HG03520 (cell line): ENCODE data around the gene ANKS3.

ENCODE experiments used
- ATAC-seq: cut with Tn5 transposase; IDR thresholded peaks from one replicate; pipeline ENCODE4 v1.9.1; 2021; ENCODE audit warnings: mild to moderate bottlenecking, moderate library complexity; ENCODE audit not compliant: unreplicated experiment

Gene ANKS3, protein sequence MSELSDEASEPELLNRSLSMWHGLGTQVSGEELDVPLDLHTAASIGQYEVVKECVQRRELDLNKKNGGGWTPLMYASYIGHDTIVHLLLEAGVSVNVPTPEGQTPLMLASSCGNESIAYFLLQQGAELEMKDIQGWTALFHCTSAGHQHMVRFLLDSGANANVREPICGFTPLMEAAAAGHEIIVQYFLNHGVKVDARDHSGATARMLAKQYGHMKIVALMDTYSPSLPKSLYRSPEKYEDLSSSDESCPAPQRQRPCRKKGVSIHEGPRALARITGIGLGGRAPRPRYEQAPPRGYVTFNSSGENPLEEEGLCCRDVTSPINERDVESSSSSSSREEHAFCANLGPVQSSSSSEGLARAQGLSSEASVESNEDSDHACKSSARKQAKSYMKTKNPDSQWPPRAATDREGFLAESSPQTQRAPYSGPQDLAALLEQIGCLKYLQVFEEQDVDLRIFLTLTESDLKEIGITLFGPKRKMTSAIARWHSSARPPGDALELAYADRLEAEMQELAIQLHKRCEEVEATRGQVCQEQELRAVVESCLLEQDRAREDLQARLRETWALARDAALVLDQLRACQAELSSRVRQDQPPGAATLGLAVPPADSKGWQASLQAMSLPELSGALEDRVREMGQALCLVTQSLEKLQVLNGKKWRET

DNA sequence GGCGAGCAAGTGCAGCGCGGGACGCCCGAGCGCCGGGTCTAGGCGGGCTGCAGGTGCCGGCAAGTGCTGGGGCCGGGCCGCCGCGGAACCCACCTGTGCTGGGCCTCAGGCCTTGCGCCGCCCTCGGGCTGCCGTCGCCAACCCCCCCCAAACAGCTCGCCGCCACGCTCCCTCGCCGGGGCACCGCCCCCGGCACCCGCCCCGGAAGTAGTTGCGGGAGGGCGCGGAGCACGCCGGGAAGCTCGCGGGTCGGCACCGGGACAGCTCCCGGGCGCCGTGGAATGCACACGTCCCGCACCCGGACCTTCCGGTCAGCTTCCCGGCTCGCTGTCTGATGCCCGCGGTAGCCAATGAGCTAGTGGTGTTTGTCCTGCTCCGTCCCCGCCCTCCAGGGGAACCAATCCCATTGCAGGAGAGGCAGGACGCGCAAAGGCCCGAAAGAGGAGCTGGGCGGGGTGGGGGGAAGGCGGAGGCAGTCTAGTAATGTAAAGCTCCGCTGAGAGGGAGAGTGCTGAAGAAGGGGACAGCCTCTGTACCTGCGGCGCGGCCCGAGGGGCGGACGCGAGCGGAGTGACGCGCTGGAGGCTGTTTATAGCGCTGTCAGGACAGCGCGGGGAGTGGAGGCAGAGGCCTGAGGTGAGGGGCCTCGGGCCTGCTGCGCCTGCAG, at the start of gene ANKS3, which contains the start of gene DNAAF8:
TSS of gene ANKS3 (minus strand) at position 209 of the 667 bp plus-strand sequence. CDS start 4,122 bp downstream, outside the sequence.
TSS of gene DNAAF8 (plus strand) at position 475 of the 667 bp plus-strand sequence. CDS start 1,978 bp downstream, outside the sequence.
- peak; percentile 61 for ATAC-seq

DNA sequence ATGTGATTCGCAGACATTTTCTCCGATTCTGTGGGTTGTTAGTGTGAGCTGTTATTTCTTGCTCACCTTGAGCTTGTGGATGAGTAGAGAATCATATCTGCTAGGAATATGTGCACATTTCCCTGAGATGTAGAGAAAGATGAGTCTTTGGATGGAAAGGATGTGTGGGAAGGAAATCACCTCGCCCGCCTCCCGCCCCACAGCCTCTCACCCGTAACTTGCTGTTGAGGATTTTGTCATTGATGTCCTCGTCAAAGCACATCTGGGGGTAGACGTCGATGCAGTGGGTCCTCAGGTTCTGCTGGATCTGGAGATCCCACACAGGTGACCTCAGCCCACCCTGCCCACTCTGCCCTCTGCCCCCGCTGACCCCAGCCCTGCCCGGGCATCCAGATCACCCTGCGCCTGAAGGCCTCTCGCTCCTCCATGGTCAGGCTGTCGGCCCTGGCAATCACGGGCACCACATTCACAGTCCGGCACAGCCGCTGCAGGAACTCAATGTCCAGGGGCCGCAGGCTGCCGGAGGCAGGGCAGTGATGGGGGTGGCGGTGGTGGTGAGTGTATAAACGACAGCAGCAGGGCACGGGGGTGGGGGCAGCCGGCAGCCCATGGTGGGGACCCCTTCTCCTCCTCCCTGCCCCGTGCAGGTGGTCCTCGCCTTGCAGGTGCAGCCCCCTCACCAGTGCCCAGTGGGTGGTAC, 49.3 kb upstream of the ANKS3 start:
- ATAC-seq, result no peak

DNA sequence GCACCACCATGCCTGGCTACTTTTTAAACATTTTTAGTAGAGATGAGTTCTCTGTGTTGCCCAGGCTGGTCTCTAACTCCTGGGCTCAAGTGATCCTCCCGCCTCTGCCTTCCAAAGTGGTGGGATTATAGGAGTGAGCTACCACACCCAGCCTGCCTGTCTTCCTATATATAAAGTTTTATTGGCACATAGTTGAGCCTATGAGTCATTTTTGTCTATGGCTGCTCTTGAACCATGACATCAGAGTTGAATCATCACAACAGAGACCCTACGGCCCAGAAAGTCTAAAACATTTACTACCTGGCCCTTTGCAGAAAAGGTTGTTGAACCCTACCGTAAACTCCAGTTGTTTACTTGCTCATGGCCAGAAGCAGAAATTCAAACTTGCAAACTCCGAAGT, 46.2 kb upstream of the ANKS3 start:
- no peak for ATAC-seq

DNA sequence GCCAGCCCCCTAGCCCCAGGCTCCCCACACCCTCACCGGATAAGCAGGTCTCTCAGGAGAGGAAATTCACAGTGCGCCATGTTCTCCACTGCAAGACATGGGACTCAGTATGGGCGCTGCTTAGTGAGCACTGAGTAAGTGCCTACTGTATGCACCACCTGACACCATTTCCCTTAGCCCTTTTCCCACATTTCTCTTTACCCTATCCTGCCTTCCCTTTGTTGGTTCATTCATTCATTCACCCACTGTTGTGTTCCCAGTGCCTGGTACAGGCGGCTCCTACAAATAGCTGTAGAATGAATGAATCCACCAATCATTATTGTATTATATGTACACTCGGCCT, 44.0 kb upstream of the ANKS3 start:
- ATAC-seq, result no peak

DNA sequence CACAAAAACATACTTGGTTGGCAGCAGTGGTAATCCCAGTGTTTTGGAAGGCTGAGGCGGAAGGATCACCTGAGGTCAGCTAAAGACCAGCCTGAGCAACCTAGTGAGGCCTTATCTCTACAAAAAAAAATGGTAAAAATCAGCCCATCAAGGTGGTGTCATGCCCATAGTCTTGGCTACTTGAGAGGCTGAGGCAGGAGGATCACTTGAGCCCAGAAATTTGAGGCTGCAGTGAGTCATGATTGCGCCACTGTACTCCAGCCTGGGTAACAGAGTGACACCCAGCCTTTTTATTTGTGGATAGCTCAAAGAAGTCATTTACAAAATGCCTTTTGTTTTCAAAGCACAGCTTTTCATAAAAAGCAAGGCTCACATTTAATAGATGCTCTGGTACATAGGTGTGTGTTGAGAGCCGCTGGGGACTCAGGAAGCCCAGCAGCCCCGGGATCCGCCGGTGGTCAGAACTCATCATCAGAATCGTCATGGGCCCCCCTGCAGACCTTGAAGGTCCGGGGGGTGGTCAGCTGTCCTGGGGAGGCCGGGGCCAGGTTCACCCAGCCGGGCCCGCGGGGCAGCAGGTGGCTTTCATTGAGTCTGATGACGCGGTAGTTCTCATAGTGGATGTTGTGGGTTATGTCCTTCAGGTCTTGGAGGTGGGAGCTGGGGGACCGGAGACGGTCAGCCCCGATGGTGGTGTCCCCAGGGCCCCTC, 43.4 kb upstream of the ANKS3 start:
- ATAC-seq, result no peak

DNA sequence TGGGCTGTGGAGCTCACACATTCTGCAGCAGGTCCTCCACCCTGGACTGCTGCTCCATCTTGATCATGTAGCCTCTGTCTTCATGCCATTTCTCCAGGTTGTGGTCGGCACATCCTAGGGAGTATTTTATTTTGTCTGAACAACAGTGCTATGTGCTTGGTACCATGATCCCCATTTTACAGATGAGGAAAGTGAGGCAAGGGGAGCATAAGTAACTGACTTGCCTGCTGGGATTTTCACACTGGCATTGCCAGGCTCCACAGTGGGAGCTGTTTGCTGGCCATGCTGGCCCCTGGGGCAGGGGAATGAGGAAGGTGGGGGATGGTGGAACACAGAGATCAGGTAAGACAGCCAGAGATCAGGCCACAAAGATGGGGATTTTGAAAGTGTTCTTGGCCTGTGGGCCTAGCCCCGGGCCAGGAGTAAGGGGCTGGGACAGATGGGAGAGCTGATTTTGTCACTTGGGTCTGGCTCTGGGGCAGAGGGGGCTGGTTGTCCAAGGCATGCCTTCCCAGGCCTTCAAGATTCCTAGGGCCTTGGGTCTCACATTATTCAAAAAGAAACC, 42.2 kb upstream of the ANKS3 start:
- ATAC-seq, result no peak

DNA sequence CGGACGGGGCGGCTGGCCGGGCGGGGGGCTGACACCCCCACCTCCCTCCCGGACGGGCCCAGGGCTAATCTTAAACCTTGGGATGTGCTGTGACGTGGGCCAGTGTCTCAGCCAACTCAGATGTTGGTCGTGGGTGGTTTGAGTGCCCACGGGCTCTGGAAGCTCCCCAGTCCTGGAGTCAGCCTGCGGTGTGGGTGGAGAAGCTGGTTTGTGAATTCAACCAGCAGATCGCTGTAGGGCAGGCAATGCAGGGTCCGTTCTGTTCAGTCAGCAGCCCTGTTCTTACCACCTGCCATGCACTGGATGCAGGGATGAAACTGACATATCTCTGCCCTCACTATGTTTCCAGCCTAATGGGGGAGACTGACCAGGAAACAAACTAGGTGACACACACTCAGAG, 40.9 kb upstream of the ANKS3 start:
- no peak for ATAC-seq

DNA sequence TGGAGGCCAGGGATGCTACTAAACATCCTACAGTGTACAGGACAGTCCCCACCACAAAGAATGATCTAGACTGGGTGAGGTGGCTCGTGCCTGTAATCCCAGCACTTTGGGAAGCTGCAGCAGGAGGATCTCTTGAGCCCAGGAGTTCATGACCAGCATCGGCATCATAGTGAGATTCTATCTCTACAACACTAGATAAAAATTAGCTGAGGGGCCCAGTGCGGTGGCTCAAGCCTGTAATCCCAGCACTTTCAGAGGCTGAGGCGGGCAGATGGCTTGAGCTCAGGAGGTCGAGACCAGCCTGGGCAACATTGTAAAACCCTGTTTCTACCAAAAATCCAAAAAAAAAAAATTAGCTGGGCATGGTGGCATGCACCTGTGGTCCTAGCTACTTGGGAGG, 38.3 kb upstream of the ANKS3 start:
- no peak for ATAC-seq

DNA sequence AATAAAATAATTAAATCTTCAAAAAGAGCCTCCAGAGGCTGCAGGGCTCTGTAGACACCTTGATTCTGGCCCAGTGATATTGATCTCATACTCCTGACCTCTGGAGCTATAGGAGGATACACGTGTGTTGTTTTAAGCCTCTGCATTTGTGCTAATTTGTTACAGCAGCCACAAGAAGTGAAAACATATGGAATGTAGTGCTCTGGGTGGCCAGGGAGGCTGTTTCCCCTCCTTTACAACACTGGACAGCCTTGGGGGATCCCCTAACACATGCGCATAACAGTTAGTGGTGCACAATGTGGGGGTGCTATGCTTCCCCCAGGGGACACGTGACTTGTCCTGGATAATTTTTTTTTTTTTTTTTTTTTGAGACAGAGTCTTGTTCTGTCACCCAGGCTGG, 37.6 kb upstream of the ANKS3 start:
- ATAC-seq, result no peak

DNA sequence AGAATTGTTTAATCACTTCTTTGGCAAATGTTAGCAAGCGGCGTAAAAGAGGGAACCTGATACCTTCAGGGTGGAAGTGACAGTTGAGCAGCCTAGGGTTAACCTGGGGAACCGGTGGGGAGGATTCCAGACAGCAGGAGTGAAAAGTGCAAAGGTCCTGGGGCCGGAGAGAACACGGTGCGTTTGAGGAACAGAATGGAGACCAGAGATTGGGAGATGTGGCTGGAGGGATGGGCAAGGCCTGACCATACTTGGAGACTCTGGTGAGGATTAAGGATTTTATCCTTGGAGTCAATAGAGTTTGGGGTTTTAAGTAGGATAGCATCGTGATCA, 35.2 kb upstream of the ANKS3 start:
- ATAC-seq, result no peak

DNA sequence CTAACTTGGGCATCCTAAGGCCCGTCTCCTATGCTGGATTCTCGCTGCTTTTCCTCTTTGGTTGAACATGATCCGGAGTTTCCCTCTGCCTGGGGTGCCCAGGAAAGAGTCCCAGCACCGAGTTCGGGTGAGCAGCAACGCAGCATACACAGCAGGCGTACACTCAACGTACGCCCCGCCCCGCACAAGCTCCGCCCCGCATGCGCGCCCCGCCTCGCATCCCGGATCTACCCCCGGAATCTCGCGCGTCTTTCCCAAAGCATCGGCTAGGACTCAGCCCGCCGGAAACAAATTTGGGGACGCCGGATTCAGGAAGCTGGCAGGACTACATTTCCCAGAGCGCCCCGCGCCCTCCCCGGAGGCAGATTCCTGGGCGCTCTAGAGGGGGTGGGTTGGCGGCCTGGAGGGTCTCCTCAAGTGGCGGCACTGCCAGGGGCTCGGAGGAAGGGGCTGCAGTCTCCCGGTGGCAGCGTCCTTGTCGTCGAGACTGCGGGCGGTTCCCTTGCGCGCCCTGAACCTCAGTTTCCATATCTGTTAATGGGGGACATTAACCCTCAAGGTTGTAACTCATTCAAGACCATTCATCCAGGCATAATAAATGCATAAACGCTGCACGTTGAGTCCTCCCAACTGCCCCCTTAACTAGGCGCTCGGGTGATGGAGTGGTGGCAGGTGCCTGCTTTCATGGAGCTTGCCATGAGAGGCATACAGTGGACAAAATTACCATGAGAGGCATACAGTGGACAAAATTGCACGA, 34.7 kb upstream of the ANKS3 start:
- ATAC-seq, result peak; percentile 42

DNA sequence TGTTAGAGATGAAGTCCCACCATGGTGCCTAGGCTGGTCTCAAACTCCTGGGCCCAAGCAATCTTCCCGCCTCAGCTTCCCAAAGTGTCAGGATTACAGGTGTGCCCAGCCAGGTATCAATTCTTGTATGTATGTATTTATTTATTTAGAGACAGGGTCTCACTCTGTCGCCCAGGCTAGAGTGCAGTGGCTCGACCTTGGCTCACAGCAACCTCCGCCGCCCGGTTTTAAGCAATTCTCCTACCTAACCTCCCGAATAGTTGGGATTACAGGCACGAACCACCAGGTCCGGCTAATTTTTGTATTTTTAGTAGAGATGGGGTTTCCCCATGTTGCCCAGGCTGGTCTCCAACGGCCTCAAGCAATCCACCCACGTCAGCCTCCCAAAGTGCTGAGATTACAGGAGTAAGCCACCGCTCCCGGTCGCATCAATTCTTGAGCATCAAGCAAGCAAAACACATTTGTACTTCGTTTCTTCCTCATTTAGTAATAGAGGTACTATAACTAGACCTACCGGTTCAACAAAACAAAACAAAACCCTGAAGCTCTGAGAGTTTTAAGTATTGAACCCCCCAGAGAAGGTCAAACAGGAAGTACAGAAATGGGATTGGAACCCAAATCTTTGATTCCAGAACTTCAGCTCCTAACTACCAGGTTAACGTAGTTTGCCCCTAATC, 33.9 kb upstream of the ANKS3 start:
- ATAC-seq, result no peak

DNA sequence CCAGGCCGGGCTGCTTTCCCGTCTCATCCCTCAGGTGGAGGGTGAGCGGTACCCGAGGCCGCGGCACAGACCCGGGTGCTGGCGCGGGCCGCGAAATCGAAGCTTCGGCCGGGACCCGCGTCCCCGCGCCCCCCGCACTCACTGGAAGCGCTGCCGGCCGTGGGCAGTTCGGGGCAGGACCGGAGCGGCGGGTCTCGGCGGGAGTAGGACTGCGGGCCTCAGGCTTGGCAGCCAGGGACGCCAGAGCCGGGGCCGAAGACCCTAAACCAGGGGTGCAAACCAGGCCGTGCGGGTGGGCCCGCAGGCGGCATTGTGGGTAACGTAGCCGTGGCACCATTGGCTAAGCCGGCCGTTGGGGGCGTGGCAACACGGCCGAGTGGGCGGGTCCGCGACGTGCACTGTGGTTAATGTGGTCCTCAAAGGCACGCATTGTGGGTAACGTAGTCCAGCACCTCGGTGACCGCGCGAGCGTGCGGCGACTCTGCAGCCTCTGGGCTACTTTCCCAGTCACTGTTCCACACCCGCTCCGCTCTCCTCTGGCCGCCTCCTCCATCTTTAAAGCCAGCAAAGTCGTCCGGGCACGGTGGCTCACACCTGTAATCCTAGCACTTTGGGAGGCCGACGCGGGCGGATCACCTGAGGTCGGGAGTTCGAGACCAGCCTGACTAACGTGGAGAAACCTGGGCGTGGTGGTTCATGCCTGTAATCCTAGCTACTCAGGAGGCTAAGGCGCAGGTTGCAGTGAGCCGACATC, 33.0 kb upstream of the ANKS3 start, which contains the start of gene ZNF500:
TSS of gene ZNF500 (minus strand) at position 288 of the 754 bp plus-strand sequence. CDS start 1,184 bp downstream, outside the sequence.
- ATAC-seq, result peak; percentile 76

DNA sequence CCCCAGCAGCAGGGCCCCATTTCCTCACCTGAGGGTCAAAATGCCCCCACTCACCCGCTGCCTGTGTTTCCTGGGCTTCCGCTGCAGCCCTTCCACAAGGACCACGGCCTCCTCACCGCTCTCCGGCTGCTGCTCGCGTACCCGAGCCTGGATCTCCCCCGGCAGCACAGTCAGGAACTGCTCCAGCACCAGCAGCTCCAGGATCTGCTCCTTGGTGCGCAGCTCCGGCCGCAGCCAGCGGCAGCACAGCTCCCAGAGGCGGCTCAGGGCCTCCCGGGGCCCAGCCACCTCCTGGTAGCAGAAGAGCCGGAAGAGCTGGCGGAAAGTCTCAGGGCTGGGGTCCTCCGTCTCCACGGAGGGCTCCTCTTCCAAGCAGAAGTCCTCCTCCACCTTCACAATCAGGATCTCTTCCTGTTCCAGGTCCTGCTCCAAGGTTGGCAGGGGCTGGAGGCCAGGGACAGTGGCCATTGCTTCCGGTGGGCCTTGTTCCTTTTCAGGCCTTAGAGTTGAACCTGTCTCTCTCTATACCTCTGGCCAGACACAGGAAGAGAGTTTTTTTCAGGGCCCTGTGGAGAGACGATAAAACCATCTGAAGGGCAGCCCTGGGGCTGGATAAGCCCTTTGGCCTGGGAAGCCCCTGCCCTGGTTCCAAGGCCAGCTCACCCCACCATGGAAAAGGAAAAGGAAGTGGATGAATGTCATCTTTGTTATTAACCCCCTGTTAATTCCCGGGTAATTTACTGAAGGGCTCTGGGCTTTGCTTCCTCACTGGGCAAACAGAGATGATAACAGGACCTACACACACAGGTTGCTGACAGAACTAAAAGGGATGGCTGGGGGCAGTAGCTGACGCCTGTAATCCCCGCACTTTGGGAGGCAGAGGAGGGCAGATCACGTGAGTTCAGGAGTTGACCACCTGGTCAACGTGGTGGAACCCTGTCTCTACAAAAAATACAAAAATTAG, 31.7 kb upstream of the ANKS3 start:
- no peak for ATAC-seq

DNA sequence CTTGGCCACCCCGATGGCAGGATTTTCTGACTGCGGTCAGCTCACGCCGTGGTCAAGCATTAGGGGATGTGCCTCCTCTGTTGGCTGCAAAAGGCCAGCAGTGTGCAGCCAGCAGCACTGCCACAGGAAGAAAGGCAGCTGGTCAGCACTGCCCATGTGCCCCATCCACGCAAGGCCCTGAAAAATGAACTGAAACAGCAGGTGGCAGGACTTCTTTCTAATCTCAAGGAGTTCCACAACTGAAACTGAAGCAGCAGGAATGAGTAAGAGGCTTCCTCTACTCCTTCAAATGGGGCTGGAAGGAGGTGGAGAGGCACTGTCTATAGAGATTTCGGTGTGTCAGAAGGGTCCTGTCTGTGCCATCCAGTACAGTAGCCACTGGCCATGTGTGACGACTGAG, 29.7 kb upstream of the ANKS3 start:
- ATAC-seq, result no peak

DNA sequence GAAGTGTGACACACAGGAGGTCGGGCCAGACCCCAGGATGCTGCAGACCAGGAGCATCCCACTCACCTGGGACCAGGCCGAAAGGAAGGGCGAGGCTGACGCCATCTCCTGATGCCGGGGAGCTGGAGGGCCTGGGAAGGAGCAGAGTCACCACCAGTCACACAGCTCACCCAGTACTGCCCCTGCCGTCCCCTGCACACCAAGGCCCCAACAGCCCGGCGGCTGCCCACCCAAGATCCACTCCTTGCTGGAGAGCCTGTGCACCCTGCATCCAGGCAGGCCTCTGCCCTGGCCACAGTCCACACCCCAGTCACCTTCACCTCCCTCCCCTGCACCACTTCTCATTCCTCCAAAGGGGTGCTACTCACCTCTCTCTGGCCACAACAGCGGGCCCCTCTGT, 28.1 kb upstream of the ANKS3 start:
- no peak for ATAC-seq

DNA sequence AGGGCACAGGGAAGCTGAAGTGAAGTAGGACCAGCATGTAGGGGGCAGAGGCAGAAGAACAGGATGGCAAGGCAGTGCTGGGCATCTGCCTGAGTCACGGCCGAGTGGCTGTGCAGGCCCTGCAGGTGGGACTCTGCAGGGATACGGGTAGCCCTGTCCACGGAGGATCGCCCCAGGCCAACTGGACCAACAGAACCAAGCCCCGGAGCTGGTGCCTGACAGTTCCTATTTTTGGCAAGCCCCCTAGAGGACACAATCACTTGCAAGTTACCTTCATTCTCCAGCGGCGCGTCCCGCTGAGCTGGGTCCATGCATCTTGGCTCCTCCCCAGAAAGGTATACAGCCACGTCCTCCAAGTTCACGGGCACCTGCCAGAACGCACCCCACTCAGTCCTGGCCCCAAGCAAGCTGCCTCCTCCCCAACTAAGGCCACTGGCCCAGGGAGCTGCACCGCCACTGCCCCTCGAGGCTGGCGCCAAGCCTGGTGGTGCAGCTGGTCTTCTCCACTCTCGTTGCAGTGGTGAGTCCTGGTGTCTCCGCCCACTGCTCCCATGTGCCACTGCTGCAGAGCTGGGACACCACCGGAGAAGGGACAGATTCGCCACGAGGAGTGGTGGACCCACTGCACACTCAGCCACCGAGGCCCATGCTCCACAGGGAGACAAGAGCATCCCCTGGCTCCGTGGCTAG, 26.3 kb upstream of the ANKS3 start:
- no peak for ATAC-seq
